ENCODE data around the gene SEPTIN8.
"Not testable (repeated sequence)": the region's sequence is repeated elsewhere in the genome, so short reads cannot be mapped to it uniquely, and the experiment has no call there.

SEPTIN8 gene

DNA sequence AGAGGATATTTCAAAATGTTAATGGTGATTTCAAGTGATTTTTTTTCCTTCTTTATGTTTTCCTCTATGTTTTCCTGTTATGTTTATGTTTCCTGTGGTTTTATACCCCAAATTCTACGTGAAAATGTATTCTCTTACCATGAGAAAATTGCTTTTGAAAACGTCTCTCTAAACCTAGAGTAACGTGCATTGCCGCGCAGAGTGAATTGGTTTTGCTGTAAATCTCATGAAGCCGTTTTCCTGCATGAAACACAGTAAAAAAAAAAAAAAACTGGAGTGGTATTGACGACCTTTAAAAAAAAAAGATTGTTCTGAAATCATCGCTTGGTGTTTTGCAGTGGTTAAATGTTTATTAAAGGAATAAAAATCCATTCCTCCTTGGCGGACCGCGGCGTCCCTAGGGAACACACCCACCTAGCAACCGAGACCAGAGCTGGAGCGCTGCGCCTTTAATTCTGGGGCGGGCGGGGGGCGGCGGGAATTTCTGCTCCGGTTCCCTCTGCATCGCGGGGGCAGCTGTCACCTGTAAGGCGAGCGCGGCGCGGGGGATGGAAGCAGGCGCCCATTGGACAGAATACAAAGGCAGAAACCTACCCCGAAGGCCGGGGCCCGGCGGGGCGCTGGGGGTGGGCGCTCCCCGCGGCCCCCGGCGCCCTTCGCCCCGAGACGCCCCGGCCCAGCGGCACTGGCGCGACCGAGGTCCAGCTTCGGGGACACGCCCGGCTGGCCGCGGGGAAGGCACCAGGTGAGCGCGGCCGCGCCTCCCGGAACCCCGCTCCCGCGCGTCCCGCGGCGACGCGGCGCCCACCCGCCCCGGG lies 36.0 kb upstream of the SEPTIN8 start, which contains the start of gene SOWAHA:
SOWAHA (plus strand) TSS at position 522 of the 818 bp plus-strand sequence. CDS start 320 bp downstream, outside the sequence.
- DNase-seq (ENCODE audit: low spot score), result peak; percentile 41
- FAIRE-seq, result no peak

DNA sequence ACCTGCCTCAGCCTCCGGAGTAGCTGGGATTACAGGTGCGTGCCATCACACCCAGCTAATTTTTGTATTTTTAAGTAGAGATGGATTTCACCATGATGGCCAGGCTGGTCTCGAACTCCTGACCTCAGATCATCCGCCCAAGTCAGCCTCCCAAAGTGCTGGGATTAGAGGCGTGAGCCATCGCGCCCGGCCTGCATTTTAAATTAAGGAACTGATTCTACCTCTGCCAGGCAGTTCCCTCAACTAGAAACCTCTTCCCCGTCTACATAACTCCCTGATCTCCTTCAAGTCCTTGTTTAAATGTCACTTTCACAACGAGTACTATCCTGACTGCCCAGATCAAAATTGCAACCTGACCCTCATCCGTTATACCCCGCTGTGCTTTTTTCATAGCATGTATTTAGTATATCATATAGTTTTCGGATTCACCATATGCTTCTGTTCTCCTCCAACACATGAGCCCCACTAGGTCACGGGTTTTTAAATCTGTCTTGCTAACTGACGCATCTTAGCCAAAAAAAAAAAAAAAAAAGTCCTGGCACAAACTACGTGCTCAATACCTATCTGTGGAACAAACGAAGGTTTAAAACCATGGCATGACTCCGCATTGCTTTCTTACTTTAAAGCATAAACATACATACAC lies 35.2 kb upstream of the SEPTIN8 start:
- DNase-seq (ENCODE audit: low spot score) (no peak), FAIRE-seq (no peak)

DNA sequence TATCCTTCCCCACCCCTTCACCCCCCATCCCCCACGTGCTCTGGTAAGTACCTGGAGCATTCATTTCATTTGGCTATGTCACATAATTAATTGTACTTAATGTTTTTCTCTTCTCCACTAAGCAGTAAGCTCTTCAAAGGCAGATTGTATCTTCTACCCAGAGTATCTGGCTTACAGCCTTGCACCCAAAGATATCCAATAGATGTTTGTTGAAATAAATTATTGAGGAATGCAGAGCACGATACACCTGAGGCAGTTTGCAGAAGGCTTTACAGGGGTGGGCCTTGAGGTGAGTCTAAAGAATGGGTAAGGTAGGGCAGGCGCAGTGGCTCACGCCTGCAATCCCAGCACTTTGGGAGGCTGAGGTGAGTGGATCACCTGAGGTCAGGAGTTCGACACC lies 33.6 kb upstream of the SEPTIN8 start:
- no peak for FAIRE-seq
- no peak for DNase-seq (ENCODE audit: low spot score)

DNA sequence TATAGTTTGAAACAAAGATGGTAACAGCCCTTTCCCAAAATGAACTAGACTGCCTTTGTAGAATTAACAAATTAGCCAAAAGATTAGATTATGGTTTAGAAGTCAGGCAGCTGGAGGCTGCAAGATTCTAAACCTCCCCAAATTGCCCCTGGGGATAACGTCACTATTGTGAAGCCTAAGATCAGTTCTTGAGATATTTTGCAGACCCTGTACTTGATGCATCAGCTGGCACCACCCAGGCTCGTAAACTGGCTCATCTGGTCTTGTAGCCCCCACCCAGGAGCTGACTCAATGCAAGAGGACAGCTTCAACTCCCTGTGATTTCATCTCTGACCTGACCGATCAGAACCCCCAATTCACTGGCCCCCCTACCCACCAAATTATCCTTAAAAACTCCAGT lies 31.8 kb upstream of the SEPTIN8 start:
- FAIRE-seq, result no peak

DNA sequence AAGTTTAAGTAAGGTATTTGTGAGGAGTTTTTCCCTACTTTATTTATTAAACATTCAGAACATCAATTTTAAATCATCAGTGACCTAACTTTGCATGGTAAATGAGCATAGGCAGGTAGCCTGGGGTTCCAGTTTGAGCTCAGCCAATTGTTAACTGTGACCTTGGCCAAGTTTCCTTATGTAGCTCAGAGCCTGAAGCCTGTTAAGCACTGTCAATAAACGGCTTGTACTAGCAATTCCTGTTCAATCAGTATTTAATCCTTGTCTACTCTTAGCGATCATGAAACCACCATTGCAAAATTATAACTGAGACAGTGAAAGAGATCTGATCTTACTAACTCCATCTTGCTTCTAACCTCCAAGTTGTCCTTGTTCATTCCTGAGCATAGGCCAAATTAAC lies 31.4 kb upstream of the SEPTIN8 start:
- DNase-seq (ENCODE audit: low spot score) (no peak), FAIRE-seq (no peak)

More for the DNA sequence above, 31.8 kb upstream of the SEPTIN8 start:
- DNase-seq (ENCODE audit: low spot score), result no peak

DNA sequence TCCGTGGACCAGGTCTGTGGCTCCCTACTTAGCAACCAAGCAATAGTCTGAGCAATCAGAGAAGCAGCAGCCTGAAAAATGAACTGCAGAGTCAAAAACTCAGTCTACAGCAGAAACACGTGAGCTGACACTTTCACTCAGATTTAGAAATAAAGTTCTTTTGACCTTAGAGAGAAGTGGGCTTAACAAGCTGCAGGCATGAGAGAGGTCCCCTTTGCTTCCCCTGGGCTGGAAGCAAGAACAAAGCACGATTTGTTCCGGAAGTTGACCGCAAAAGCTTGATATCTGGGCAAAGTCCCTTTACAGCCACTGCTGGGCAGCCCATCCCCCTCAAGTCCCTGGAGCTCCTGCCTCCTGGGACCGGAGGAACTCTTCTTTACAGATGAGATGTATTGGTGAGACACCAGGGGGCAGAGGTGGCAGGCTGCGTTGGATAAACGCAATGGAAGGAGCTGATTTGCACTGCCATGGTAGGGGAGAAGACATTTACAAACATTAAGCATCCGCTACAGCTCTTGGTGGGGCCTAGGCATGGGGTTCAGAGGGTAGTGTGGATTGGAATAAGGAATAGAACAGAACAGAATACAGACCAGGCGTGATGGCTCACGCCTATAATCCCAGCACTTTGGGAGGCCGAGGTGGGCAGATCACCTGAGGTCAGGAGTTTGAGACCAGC lies 30.3 kb upstream of the SEPTIN8 start:
- FAIRE-seq (no peak), DNase-seq (ENCODE audit: low spot score) (peak; percentile 29)

DNA sequence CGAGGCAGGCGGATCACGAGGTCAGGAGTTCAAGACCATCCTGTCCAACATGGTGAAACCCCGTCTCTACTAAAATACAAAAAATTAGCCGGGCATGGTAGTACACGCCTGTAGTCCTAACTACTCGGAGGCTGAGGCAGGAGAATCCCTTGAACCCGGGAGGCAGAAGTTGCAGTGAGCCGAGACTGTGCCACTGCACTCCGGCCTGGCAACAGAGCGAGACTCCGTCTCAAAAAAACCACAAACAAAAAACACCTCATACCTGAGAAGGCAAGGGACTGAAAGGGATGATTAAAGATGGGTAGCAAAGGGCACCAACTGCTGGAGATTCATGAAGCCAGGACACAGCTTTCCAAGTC lies 29.7 kb upstream of the SEPTIN8 start:
- not testable (repeated sequence) for DNase-seq (ENCODE audit: low spot score); FAIRE-seq

DNA sequence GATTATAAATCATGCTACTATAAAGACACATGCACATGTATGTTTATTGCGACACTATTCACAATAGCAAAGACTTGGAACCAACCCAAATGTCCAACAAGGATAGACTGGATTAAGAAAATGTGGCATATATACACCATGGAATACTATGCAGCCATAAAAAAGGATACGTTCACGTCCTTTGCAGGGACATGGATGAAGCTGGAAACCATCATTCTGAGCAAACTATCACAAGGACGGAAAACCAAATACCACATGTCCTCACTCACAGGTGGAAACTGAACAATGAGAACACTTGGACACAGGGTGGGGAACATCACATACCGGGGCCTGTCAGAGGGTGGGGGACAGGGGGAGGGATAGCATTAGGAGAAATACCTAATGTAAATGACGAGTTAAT lies 28.8 kb upstream of the SEPTIN8 start:
- FAIRE-seq; DNase-seq (ENCODE audit: low spot score): not testable (repeated sequence)

DNA sequence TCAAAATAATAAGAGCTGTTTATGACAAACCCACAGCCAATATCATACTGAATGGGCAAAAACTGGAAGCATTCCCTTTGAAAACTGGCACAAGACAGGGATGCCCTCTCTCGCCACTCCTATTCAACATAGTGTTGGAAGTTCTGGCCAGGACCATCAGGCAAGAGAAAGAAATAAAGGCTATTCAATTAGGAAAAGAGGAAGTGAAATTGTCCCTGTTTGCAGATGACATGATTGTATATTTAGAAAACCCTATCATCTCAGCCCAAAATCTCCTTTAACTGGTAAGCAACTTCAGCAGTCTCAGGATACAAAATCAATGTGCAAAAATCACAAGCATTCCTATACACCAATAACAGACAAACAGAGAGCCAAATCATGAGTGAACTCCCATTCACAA lies 27.2 kb upstream of the SEPTIN8 start:
- not testable (repeated sequence) for DNase-seq (ENCODE audit: low spot score); FAIRE-seq

DNA sequence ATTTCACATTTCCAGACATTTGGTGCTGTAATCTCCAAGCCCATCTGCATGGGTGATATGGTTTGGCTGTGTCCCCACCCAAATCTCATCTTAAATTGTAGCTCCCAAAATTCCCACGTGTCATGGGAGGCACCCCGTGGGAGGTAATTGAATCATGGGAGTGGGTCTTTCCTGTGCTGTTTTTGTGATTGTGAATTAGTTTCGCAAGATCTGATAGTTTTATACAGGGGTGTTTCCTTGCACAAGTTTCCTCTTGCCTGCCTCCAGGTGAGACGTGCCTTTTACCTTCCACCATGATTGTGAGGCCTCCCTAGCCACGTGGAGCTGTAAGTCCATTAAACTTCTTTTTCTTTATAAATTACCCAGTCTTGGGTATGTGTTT lies 25.6 kb upstream of the SEPTIN8 start:
- not testable (repeated sequence) for FAIRE-seq

DNA sequence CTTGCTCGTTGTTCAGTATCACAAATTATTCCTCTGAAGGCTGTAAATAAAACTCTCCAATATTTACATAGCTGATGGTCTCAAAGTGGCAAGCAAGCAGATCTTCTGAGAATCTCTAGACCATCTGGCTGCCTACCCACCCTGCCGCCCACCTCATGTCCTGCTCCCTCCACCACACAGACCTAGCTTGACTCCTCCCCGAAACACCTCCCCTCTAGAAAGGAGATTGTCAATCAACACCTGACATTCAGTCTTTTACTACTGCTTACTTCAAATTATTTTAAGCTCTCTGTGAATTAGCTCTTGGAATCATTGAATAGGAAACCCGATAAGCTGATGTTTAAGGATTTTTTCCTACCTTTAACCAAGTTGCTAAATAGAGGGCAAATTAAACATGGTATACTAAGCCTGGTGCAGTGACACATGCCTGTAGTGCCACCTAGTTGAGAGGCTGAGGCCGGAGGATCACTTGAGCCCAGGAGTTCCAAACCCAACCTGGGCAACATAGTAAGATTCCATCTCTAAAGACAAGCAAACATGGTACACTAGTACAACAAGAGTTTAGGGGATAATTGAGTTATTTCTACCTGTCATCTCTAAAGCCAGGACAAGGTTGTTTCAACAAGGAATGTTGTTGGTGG lies 25.1 kb upstream of the SEPTIN8 start:
- DNase-seq (ENCODE audit: low spot score) (no peak), FAIRE-seq (no peak)

More for the DNA sequence above, 25.6 kb upstream of the SEPTIN8 start:
- DNase-seq (ENCODE audit: low spot score), result not testable (repeated sequence)

DNA sequence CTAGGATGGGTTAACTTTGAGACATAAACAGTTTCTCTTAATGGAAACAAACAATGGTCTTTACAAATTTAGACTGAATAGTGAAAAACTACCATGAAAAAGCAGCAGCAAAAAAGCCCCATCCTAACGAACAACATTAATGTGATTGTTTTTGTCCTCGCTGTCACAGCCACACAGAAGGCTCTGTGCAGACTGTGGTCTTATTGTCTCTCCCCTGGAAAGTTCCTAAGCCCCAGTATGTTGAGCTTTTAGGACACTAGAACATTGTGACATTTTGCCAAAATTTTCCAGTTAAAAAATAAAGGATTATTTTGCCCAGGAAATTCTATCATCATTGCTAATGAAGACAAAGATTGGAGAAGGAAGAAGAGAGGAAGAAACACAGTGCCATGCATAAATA lies 23.5 kb upstream of the SEPTIN8 start:
- DNase-seq (ENCODE audit: low spot score) (no peak), FAIRE-seq (no peak)

DNA sequence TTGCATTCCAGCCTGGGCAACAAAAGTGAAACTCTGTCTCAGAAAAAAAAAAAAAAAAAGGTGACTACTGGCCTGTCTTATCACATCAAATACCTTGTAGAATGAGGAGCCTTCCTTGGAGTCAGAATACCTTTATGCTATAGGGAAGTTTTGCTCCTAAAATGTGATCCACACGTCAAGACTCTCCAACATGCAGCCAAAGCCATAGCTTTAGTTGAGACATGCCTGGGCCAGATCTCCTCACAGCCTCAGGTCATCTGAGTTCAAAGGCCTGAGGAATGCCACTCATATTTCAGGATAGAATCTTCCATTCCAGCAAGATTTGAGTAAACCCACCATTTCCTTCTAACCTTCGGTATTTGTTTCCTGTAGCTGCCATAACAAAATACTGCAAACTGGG lies 22.4 kb upstream of the SEPTIN8 start:
- DNase-seq (ENCODE audit: low spot score) (no peak), FAIRE-seq (no peak)

DNA sequence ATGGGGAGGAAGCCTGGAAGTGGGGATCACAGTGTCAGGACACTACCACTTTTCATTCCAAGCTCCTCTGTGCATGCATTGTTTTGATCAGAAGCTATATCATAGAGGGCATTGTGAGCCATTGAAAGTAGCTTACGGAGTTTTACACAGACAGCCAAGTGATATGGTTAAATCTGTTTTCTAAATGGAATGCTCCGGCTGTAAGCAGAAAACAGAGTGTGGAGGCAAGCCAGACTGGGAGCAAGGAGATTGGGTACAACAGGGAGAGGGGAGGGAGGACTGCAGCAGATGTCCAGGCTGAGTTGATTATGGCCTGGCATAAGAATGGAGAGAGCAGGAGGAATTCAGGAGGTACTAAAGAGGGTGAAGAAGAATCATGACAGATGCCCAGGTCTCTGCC lies 20.6 kb upstream of the SEPTIN8 start:
- DNase-seq (ENCODE audit: low spot score) (no peak), FAIRE-seq (no peak)

DNA sequence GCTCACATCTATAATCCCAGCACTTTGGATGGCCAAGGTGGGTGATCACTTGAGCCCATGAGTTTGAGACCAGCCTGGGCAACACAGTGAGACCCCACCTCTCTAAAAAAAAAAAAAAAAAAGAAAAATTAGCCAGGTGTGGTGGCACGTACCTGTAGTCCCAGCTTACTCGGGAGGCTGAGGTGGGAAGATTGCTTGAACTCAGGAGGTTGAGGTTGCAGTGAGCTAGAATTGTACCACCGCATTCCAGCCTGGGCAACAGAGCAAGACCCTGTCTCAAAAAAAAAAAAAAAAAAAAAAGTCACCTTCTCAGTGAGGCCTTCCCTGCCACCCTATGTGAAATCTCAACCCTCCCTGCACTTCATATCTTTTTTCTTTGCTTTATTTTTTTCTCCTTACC lies 14.0 kb upstream of the SEPTIN8 start:
- no peak for DNase-seq (ENCODE audit: low spot score)
- no peak for FAIRE-seq

DNA sequence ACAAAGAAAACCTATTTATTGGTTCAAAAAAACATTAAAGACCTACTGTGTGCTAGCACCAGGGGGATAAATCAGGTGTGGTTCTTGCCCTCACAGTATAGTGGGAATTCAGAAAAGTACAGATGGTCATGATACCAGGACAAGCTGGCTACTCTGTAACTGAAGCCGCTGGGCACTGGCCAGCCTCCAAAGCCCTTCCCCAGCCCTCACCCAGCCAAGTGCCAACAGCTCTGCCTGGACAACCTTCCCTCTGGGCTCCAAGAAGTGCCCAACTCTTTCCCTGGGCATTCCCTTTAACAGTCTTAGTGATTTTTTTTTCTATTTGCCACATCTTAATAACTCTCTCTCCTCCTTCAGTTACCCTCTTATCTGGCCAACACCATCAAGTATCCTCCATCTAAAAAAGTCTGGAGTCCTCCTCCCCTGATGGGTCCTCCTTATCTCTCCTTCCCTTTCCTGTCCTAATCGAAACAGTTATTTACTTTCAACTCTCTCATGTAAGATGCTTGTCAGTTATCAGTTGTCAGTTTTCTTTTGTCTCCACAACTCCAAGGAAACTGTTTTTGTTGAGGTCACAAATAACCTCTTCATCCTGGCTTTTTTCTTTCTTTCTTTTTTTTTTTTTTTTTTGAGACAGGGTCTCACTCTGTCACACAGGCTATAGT lies 13.3 kb upstream of the SEPTIN8 start:
- FAIRE-seq, result no peak

DNA sequence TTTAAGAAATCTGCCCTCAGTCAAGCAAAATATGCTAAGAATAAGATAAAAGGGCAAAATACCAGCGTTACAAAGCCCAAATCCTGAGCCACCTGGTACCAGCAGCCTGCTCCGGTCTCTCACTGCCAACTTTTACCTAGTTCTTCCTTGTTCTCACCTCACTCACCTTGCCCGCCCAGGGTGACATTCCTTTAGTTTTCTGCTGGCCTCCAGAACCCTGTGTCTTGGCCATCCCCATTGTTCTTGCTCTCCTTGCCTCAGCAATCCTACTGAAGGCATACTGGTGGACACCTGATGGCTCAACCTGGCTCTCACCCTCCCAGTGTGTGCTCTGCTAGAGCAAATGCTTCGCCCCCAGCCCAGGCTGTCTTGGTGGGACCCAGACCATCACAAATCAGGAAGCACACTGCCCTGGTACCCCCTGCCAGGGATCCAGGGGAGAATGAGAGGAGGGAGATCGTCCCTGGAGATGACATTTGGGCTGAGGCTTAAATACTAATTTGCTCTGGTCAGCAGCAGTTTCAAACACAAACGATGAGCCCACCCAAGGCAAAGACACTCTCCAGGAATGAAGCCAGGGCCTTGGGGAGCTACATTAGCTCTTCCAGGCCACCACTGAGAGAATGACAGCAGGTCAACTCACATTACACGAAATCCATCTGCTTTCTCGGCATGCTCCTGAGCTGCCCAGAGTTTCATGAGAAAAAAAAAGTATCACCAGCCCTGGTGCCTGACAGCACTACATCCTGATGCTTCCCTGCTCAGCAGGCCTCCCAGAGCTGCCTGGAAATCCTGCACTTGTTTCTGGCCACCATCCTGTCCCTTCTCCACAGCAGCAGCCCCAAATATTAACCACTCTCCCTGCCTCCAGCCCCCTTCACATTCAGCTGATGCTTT lies 12.2 kb upstream of the SEPTIN8 start:
- FAIRE-seq (peak; percentile 35), DNase-seq (ENCODE audit: low spot score) (no peak)

More for the DNA sequence above, 13.3 kb upstream of the SEPTIN8 start:
- no peak for DNase-seq (ENCODE audit: low spot score)

DNA sequence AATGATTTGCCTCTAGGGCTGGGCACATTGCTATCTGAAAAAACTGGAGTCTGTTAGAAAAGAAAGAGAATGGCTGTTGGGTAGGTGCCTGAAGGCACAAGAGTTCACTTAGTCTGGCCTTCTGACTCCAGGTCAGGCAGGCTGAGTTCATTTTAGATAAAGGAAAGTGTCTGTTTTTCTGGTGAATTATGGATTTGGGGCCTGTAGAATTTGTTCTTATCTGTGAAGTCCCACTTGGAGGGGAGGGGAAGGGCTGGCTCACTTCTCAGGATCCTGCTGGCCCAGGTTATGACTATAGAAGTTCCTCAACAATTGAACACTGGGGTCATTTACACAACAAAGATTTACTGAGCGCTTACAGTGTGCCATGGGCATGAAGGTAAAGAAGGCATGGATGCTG lies 11.5 kb upstream of the SEPTIN8 start:
- no peak for DNase-seq (ENCODE audit: low spot score)
- FAIRE-seq, result no peak

DNA sequence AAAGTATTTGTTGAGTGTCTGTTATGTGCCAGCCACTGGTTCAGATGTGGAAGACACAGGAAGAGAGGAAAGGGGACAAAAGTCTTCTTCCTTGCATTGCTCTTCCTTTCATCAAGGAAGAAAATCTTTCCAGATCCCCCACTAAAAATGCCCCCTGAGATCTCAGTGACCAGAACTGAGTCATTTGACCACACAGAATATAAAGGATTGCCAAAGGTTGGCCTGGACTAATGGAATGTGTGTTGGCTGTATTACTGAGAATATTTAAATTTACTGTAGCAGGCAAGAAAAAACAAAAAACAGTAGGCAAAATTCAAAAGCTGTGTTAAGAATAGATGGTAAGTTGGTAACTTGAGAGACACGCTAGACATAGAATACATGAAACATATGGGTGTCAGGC lies 10.0 kb upstream of the SEPTIN8 start:
- FAIRE-seq, result no peak
- no peak for DNase-seq (ENCODE audit: low spot score)

DNA sequence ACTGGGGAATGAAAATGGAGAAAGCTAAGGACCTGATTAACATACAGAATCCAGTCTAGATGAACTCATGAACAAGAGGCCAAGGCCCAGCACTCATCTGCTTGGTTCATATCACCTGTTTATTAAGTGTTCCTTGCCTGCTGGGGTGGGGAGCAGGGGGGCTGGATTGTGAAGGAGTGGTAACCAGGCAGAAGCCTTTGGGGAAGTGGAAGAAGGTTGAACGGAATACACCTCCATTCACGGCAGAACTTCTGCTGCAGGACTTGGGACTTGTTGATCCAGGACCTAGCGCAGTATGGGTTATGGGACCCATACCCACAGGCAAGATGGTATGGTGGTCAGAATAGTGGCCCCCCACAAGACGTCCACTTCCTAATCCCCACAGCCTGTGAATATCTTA lies 8.8 kb upstream of the SEPTIN8 start:
- no peak for FAIRE-seq
- no peak for DNase-seq (ENCODE audit: low spot score)
